Rectal smooth muscle tissue (tissue), 1 donor: ENCODE data around the gene INPP5B.

Experiments
- H3K27ac ChIP-seq: one replicate; pipeline ENCODE4 v1.7.0; 2013; ENCODE audit warnings: low read depth, low read length, inconsistent platforms
- H3K27me3 ChIP-seq: one replicate; pipeline ENCODE4 v1.7.0; 2013; ENCODE audit warnings: low read length; ENCODE audit not compliant: control insufficient read depth, insufficient read depth
- H3K36me3 ChIP-seq: one replicate; pipeline ENCODE4 v1.7.0; 2013; ENCODE audit warnings: low read length; ENCODE audit not compliant: control insufficient read depth, insufficient read depth
- H3K4me1 ChIP-seq: one replicate; pipeline ENCODE4 v1.7.0; 2013; ENCODE audit warnings: low read length; ENCODE audit not compliant: control insufficient read depth, insufficient read depth
- H3K4me3 ChIP-seq: one replicate; pipeline ENCODE4 v1.7.0; 2013; ENCODE audit warnings: low read length
- H3K9ac ChIP-seq: one replicate; pipeline ENCODE4 v1.7.0; 2013; ENCODE audit warnings: low read length

The INPP5B gene

GRCh38 chr1:37958690-37959089 lies 11.8 kb upstream of the INPP5B start:
- peaks cover 9% of the 10 kb centered on the region for H3K36me3 ChIP-seq
- no peak overlapping the region for H3K4me3 ChIP-seq
- no peaks in the 10 kb centered on the region for H3K27me3 ChIP-seq
- no peaks in the 10 kb centered on the region for H3K4me1 ChIP-seq
- H3K9ac ChIP-seq = no peak overlapping the region
- no peak overlapping the region for H3K27ac ChIP-seq

DNA sequence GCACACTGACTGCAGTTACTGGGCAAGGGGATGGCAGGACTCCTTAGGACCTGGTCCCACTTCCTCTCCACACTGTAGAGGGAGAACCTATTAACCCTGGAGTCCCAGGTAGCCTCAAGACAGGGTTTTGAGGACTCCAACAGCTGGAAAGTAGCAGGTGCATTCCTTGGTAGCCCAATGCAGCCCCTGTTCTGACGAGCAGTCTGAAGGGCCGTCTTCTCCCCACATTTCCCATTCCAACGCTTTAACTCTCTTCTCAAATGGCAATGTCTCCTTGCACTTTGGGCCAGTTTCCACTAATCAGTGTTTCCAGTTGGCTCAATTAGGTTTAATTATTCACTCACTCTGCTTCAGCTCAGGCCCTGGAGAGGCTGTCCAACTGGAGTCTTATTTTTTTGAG lies 8.8 kb upstream of the INPP5B start:
- Histone ChIP-seq H3K4me3 (no peak overlapping the region), H3K27me3 (no peaks in the 10 kb centered on the region), H3K27ac (no peak overlapping the region), H3K9ac (no peak overlapping the region), H3K36me3 (peaks cover 9% of the 10 kb centered on the region), H3K4me1 (no peaks in the 10 kb centered on the region)

- H3K4me1 ChIP-seq = no peaks in the 10 kb centered on the region
- no peak overlapping the region for H3K27ac ChIP-seq
- peaks cover 7% of the 10 kb centered on the region for H3K36me3 ChIP-seq
- H3K9ac ChIP-seq = no peak overlapping the region
- no peaks in the 10 kb centered on the region for H3K27me3 ChIP-seq
- no peak overlapping the region for H3K4me3 ChIP-seq
Measured at GRCh38 chr1:37954316-37954971, 7.6 kb upstream of the INPP5B start.

- no peaks in the 10 kb centered on the region for H3K4me1 ChIP-seq
- H3K36me3 ChIP-seq = peaks cover 2% of the 10 kb centered on the region
- no peaks in the 10 kb centered on the region for H3K27me3 ChIP-seq
- no peak overlapping the region for H3K27ac ChIP-seq
- no peak overlapping the region for H3K4me3 ChIP-seq
- H3K9ac ChIP-seq = no peak overlapping the region
Measured at GRCh38 chr1:37952738-37953137, 5.9 kb upstream of the INPP5B start.

DNA sequence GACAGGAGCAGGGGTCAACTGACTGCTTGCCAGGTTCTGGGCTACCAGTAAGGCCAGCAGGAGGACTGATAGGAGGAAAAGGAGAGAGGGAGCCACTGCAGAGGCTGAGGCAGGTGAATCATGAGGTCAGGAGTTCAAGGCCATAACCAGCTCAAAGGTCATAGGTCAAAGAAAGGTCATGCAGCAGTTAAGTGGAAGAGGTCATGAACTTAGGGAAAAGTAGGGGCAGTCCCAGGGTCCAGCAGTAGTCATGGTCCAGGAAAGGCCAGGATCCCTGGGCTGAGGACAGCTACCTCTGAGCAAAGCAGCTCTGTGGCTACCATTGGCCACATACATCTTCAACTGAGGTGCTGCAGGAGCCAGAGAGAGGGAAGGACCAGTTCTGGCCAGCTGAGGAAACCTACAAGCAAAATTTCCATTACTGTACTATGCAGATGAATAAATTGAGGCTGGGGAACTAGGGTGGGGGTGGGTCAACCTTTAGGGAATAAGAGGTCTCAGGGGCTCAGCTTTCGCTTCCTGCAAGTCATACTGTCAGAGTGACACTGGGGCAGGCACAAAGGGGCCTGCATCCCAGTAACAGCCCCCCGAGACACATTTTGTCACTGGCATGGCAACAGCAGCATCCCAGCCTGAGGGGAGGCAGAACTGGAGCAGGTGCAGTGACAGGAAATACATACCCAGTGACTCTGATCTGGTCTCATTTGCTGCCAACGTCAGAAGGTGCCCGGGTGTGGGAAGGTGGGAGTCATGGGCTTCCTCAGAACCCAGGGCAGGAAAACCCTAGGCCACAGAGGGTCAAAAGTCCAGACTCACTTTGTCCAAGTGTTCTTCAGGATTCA lies 5.2 kb upstream of the INPP5B start:
- Histone ChIP-seq H3K27me3 (no peaks in the 10 kb centered on the region), H3K4me3 (no peak overlapping the region), H3K4me1 (peaks cover 3% of the 10 kb centered on the region), H3K36me3 (peaks cover 2% of the 10 kb centered on the region), H3K9ac (no peak overlapping the region), H3K27ac (no peak overlapping the region)

- Histone ChIP-seq H3K4me3 (no peak overlapping the region), H3K9ac (no peak overlapping the region), H3K27ac (no peak overlapping the region), H3K36me3 (no peaks in the 10 kb centered on the region), H3K27me3 (no peaks in the 10 kb centered on the region), H3K4me1 (peaks cover 3% of the 10 kb centered on the region)
Measured at GRCh38 chr1:37951041-37951782, 4.4 kb upstream of the INPP5B start.

DNA sequence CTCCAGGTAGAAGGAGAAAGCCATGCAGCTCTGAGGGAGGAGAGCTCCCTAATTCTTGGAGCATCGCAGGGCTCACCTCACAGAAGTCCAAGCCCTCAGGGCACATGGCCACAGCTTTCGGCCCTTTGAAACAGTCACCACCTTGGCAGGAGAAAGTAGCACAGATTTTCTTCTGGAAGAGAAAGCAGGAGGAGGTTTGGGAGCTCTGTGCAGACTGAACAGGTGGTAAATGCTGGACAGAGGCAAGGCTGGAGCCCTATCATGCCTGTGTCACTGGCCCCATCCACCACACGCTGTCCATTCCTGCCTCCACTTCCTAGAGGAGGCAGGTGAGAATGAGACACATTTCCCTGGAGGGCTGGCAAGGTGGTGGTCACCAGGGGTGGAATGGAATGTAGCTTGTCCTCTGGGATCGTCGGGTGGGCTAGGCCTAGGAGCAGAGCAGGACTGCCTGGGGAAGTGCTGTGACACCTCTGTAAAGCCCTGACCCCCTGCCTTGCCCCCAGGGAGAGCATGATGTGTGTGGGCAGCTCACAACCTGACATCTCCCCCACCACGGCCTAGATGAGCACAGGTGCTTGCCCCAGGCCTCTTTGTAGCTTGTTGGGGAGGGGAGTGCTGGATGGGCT lies 2.8 kb upstream of the INPP5B start:
- Histone ChIP-seq H3K4me1 (peaks cover 5% of the 10 kb centered on the region), H3K4me3 (no peak overlapping the region), H3K27me3 (no peaks in the 10 kb centered on the region), H3K36me3 (no peaks in the 10 kb centered on the region), H3K27ac (no peak overlapping the region), H3K9ac (no peak overlapping the region)

DNA sequence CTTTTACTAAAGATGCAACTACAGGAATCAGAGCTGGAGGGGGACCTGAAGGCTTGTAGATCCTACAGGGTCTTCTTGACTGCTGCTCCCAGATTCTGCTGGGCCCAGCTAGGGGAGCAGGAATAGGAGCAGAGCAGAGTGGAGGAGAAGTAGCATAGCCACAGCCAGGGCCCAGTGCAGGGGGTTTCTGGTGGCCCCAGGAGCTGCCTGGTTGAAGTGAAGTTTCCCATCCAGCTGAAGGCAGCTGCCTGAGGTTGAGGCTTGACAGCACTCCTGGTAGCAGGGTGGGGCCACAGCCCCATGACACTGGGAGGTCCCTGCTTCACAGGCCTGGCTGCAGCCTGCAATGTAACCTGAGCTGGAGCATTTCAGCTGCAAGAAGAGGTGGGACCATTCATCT lies 2.0 kb upstream of the INPP5B start:
- Histone ChIP-seq H3K36me3 (no peaks in the 10 kb centered on the region), H3K27ac (no peak overlapping the region), H3K4me1 (peaks cover 5% of the 10 kb centered on the region), H3K9ac (no peak overlapping the region), H3K27me3 (no peaks in the 10 kb centered on the region), H3K4me3 (no peak overlapping the region)

GRCh38 chr1:37948166-37948565 lies 1.3 kb upstream of the INPP5B start:
- Histone ChIP-seq H3K9ac (no peak overlapping the region), H3K27ac (no peak overlapping the region), H3K27me3 (no peaks in the 10 kb centered on the region), H3K4me3 (no peak overlapping the region), H3K36me3 (no peaks in the 10 kb centered on the region), H3K4me1 (peaks cover 5% of the 10 kb centered on the region)

DNA sequence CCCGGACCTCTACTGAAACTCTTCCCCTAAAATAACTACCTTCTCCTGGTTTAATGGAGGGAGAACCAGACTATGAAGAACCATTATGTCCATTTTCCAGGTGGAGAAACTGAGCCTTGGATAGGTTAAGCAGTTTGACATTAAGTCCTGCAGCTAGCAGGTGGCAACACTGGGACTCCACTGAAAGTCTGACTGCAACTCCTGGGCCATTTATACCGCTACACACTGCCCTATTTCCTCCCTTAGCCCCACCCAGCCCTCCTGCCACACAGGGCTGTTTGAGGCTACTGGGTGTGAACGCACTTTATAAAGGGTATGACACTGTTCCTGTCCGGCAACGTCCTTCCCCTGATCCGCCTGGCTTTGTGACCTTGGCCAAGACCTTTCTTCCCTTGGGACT lies 511 bp upstream of the INPP5B start:
- peaks cover 5% of the 10 kb centered on the region for H3K4me1 ChIP-seq
- H3K4me3 ChIP-seq = peak overlapping the region; percentile 78
- no peaks in the 10 kb centered on the region for H3K36me3 ChIP-seq
- peak overlapping the region; percentile 82 for H3K27ac ChIP-seq
- H3K9ac ChIP-seq = no peak overlapping the region
- H3K27me3 ChIP-seq = no peaks in the 10 kb centered on the region

GRCh38 chr1:37945743-37946702 lies 830 bp downstream of the INPP5B start:
- Histone ChIP-seq H3K4me3 (peak overlapping the region; percentile 78), H3K36me3 (no peaks in the 10 kb centered on the region), H3K27me3 (no peaks in the 10 kb centered on the region), H3K4me1 (peaks cover 5% of the 10 kb centered on the region), H3K9ac (peak overlapping the region; percentile 72), H3K27ac (peak overlapping the region; percentile 82)
